CD4-positive, alpha-beta T cell treated with Interleukin-21 for 1 hour (primary cell): Measurements from ENCODE around the gene FRMPD2.

ENCODE experiments used
- DNase-seq: peaks from one replicate; pipeline ENCODE4 v3.0.0-alpha.2; 2020

The FRMPD2 gene

GRCh38 chr10:48274636-48275035 lies at the start of gene FRMPD2:
Gene FRMPD2 (minus strand): TSS chr10:48274696. CDS start chr10:48274567, 129 bp downstream.
- no peak for DNase-seq

DNA sequence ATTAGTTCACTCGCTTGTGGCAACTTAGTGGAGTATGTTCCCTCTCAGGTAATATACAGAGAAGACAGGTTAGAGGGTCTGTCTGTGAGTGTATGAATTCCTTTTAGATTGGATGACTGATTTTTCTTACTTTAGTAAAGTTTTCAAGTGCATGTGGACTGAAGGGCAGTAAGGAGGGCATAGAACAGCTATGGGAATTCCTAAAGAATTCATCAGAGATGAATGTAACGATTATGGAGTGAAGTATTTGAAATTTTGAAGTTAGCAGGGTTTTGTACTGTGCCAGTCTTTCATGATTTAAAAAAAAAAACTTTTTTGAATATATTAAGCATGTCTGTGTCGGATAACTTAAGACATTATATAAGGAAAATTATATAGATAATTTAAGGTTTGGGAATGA lies 47.5 kb upstream of the FRMPD2 start:
- DNase-seq, result no peak

DNA sequence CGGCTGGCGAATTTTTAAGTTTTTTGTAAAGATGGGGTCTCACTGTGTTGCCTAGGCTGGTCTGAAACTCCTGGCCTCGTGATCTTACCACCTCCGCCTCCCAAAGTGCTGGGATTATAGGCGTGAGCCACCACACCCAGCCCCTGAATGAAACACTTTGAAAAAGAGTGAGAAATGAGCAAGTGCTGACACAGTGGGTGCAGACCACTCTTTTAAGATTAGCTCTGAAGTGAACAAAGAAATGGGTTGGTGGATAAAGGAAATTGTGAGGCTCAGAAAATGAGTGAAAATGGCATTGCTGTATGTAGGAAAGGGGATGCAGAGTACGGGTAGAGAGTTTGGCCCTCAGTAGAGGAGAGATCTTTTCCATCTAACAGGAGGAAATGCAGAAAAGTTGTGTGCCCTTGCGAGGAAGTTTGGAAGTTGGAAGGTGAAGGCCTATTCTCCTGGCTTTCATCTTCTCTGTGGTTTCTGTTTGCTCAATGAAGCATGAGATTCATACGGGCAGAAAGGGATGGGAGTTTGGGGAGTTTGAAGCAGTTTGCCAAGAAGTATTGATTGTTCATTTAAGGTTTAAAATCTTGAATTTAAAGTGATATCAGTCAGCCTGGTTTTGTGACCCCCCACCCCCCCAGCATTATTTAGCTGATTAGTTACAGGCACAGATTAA lies 43.0 kb upstream of the FRMPD2 start:
- DNase-seq, result no peak

DNA sequence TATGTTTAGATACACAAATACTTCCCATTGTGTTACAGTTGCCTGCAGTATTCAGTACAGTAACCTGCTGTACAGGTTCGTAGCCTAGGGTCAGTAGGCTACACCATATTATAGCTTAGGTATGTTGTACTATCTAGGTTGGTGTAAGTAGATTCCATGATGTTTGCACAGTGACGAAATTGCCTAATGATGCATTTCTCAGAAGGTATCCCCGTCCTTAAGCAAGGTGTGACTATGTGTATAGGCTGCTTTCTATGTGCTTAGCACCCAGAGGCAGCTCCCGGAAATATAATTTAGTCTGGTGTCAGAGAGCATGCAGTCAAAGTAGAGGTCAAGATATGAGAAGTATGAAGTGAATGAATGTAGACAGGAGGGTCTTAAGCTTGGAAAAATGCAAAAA lies 41.7 kb upstream of the FRMPD2 start:
- DNase-seq, result no peak

DNA sequence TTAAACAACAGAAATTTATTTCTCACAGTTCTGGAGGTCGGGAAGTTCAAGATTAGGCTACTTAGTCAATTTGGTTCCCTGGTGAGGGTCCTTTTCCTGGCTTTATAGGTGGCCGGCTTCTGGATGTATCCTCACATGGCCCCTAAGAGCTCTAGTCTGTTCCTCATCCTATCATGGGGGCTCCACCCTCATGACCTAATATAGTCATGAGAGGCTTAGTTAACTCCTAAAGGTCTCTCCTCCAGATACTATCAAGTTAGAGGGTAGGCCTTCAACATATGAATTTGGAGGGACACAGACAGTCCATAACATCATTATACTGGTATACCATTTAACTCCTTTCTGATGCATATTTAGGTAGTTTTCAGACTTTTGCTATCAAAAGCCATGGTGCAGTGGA lies 39.6 kb upstream of the FRMPD2 start:
- DNase-seq, result no peak

DNA sequence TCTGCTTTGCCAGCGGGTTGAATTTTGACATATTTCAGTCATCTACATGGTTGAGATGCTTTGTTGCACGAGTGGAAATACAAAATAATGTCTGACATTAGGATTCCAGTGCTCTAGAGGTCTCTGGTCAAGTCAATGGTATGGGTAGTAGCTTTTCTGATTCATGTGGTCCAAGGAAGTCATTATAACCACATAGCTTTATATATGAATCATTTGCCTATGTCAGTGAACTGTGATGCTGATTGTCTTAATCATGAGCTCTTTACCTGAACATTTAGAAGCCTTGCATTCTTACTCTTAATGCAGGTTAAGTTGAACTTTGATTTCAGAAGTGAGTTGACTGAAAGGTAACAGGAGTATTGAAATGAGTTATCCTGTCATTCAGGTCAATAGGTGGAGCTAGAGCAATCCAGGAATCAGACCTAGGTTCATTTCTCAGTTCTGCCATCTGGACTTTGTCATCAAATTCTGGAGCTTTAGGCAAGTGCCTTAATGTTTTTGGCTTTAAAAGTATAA lies 35.3 kb upstream of the FRMPD2 start:
- peak; percentile 27 for DNase-seq

GRCh38 chr10:48307711-48308018 lies 33.2 kb upstream of the FRMPD2 start:
- no peak for DNase-seq

DNA sequence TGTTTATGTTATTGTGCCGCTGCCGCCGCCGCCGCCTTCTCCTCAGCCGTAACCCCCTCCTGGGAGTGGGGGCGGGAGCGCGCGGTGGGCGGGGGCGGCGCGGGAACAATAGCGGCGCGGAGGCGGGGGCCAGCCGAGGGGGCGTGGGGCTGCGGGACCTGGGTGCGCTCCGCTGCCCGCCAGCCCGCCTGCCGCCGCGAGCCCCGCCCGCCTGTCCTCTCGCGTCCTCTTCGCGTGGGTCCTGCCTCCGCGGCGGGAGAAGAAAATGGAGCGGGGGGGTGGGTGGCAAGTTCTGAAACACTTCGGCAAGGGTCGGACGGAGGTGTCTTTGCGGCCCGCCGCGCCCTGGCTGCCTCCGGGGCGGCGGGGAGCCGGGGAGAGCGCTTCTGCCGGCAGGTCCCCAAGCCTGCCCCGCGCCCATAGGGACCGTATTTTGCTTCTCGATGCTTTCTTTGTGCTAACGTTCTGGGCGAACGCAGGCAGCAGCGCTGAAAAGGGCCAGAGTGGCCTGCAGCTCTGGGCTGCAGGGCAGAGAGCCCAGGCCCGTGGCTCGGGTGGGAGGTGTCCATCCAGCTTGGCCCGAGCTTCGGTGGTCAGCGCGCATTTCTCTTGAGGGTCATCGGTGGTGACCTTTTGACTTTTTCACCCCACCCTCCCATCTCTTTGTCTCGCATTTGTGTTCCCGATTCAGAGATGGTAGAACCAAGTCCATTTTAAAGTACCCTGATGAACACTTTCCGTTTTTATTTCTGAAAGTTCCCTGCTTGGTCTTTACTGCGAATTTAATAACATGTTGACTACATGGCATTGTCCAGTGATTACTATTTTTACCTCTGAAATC lies 32.6 kb upstream of the FRMPD2 start:
- peak; percentile 80 for DNase-seq

- DNase-seq, result peak; percentile 96
Measured at GRCh38 chr10:48306265-48306869, 31.9 kb upstream of the FRMPD2 start, which contains the start of gene MAPK8. Gene MAPK8 (plus strand): TSS chr10:48306677. CDS start chr10:48401661, 94,984 bp downstream.

- DNase-seq, result no peak
Measured at GRCh38 chr10:48305905-48306264, 31.4 kb upstream of the FRMPD2 start.

DNA sequence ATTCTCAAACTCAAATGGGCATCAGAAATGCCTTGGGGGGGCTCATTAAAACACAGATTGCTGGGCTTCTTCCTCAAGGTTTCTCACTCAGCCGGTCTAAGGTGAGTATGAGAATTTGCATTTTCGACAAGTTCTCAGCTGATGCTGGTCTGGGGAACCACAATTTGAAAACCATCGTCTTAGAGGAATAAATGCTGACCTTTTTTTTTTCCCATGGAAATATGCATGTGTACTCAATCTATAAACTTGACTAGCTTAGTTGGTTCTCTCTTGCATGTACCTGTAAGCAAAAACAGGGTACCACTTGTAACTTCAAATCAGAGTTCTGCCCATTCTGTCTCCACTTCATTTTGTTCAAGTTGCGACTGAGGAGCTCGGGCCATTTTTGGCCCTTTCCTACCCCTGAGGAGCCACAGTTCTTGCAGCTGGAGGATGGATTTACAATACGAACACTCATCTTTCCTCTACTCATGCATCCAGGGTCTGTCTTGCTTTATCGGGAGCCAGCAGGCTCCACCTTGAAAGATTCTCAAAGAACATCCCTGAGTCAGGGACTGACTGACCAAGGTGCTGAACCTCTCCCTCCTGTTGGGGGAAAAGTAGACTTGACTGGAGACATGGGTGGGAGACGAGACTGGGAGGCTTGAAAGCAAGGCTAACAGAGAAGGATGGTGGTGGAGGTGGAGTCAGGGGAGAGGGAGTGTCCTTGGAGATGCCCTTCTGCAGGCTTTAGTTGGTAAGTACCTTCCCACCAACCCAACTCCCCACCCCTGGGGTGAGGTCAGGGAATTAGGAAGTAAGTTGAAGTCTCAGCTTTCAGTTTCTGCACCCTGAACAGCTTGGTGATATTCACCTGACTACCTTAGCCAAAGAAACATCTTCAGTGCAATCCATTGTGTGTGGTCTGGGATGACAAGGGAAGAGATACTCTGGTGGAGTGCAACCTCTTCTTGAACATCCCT lies 28.3 kb upstream of the FRMPD2 start:
- no peak for DNase-seq

DNA sequence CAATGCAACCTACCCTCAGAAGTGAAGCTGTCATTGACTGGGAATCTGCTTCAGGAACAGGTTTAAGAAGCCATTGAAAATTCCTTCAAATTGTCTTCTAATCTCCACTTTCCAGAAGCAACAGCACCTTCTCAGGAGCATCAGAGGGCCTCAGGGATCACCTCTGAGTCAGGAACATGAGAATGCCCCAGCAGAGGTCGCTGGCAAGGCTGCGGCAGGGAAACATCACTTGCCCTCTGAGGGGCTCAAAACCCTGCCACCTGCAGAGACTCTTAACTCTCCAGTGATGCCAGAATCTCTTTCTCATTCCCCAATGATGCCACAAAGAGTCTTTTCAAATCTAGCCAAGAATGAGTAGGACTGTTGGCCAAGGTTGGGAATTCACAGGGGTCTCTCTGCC lies 26.1 kb upstream of the FRMPD2 start:
- no peak for DNase-seq

- no peak for DNase-seq
Measured at GRCh38 chr10:48299692-48300091, 25.2 kb upstream of the FRMPD2 start.

DNA sequence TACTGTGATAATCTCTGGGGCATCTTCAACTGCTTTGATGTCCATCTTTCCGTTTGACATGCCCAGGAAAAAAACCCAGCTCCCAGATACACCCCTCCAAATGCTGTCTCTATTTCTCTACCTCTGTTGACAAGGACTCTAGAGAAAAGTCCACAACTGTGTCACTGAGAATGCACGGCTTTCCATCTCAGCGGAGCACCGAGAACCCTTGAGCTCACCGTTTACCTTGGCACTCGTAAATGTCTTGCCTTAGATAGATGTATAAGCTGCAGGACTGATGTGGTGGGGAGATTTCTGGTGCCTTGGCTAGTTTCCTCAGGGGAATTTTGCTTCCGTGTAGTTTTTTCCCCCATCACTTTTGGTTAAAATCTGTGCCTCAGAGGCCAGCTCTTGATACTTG lies 24.6 kb upstream of the FRMPD2 start:
- no peak for DNase-seq

DNA sequence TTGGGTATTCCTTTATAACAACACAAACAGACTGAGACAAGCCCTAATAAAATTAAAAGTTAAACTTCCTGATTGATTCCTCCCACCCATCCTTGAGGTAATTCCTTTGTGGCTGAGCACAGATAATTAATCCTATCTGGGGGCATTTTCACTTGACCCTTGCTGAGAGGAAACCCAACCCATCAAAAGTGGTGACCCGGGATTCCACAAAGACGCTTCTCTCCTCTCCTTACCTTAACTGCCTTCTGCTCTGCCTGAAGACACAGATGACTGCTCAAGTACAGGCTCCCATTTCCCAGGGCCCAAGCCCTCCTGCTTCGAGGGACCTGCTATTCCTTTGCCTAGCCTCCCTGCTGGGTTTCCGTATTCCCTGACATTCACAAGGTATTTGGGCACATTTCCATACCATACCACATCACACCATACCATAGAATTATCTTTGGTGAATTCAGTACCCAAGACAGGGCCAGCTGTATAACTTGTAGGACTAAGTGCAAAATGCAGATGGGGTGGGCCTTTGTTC lies 22.1 kb upstream of the FRMPD2 start:
- DNase-seq, result no peak

DNA sequence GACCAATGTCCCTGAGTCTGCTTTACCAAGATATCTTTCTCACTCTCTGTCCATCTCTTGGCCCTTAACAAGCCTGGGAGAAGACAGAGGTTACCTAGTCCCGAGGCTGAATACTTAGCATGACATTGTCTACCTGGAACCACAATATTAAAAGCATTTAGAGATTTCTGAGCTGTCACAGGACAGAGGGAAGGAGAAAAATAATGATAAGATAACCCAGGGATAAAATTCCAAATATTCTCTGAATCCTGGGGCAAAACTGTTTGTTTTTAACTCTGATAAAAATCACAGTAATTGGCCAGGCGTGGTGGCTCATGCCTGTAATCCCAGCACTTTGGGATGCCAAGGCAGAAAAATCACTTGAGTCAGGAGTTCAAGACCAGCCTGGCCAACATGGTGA lies 19.9 kb upstream of the FRMPD2 start:
- DNase-seq, result no peak

GRCh38 chr10:48292616-48293015 lies 18.1 kb upstream of the FRMPD2 start:
- no peak for DNase-seq

DNA sequence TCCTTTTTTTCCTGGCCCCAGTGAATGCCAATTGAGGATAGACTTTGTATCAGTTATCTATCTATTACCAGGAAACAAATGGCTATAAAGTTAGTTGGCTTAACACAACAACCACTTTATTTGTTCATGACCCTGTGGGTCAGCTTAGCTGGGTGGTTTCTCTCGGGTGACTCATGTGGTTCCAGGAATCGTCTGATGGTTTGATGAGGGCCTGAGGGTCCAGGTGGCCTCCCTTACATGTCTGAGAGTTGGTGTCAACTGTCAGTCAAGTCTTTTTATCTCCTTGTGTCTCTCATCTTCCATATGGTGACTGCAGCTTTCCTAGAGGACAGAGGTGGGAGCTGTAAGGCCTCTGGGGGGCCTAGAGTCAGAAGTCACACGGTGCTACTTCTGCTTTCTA lies 16.7 kb upstream of the FRMPD2 start:
- no peak for DNase-seq

DNA sequence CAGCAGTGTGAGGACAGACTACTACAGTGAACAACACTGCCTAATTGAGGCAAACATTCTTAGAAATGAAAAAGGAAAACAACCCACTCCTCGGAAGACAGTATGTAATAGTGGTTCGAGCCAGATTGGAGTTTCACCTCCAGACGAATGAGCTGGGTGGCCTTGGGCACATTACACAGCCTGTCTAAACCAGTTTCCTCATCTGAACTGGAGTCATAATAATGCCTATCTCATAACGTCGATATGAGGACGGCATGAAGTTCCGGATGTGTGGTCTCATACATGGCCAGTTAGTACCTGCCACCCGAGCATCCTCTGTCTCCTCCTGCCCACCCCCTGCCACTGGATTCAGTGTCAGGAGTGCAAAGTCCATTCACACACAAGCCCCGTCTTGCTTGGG lies 15.8 kb upstream of the FRMPD2 start:
- no peak for DNase-seq

DNA sequence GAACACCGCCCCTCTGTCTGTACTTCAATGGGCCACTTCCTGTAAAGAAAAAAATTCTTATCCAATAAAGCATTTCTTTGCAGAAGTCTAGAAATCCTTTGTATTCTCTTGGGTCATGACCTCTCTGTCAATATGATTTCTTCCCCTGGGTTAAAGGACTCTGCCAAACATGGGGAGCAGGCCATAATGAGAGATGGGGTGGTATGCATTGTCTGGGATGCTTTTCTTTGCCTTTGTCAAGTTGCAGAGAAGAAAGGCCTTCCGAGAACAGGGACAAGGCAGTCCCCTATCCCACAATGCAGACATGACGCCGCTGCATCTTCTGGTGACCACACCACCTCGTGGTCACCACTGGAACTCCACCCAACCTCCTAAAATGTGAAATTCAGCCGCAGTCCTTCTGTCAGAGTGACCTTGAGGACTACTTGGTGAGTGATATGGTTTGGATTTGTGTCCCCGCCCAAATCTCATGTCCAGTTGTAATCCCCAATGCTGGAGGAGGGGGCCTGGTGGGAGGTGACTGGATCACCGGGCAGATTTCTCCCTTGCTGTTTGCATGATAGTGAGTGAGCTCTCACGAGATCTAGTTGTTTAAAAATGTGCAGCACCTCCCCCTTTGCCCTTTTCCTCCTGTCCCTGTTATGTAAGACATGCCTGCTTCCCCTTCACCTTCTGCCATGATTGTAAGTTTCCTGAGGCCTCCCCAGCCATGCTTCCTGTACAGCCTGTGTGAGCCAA lies 15.2 kb upstream of the FRMPD2 start:
- peak; percentile 40 for DNase-seq

DNA sequence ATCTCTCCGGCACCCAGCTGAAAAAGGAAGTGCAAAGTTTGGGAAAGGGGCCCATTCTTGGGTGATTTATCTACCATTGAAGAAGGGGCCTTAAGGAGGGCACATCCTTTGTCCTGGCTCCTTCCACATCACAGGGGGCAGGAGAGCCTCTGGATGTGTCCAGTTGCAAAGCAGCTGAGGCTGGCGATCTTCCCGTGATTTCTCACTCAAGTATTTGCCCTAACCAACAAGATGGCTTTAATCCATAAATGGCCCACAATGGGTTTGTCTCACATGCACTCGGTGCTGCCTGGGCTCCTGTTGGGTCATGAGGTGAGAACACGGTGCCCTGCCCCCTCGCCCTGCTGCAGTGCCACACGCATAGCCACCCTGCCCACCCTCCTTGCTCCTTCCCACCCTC lies 14.2 kb upstream of the FRMPD2 start:
- DNase-seq, result no peak
